Trophoblast cell (in vitro differentiated cells and primary cell): ENCODE measurements around the gene SGTB.
"Not testable (repeated sequence)": the region's sequence is repeated elsewhere in the genome, so short reads cannot be mapped to it uniquely, and the experiment has no call there.

ENCODE experiments used
- DNase-seq, 2 donors: peaks; one replicate each; pipeline ENCODE4 v3.0.0-alpha.2; 2016
- H2AFZ ChIP-seq: 2 replicates; pipeline ENCODE4 v1.6.1; 2013; ENCODE audit warnings: low read length, moderate library complexity, mild to moderate bottlenecking; ENCODE audit not compliant: insufficient read depth, poor library complexity
- H2AK5ac ChIP-seq: 2 replicates; pipeline ENCODE4 v1.6.1; 2013; ENCODE audit warnings: mild to moderate bottlenecking, low read length
- H2BK120ac ChIP-seq: 2 replicates; pipeline ENCODE4 v1.6.1; 2013; ENCODE audit warnings: low read length, mild to moderate bottlenecking, moderate library complexity; ENCODE audit not compliant: insufficient read depth, poor library complexity
- H2BK12ac ChIP-seq: 2 replicates; pipeline ENCODE4 v1.6.1; 2013; ENCODE audit warnings: mild to moderate bottlenecking, low read length, moderate library complexity
- H2BK5ac ChIP-seq: 2 replicates; pipeline ENCODE4 v1.6.1; 2013; ENCODE audit warnings: low read length, low read depth, moderate library complexity, mild to moderate bottlenecking; ENCODE audit not compliant: poor library complexity
- H3K14ac ChIP-seq: 2 replicates; pipeline ENCODE4 v1.6.1; 2013; ENCODE audit warnings: mild to moderate bottlenecking, low read length
- H3K18ac ChIP-seq: 2 replicates; pipeline ENCODE4 v1.6.1; 2013; ENCODE audit warnings: mild to moderate bottlenecking, low read length
- H3K23ac ChIP-seq: 2 replicates; pipeline ENCODE4 v1.6.1; 2013; ENCODE audit warnings: low read length
- H3K27ac ChIP-seq: 2 replicates; pipeline ENCODE4 v1.5.1; 2013; ENCODE audit warnings: low read depth, mild to moderate bottlenecking, inconsistent platforms, low read length, moderate library complexity
- H3K27me3 ChIP-seq: 2 replicates; pipeline ENCODE4 v1.6.1; 2013; ENCODE audit warnings: inconsistent platforms, mild to moderate bottlenecking, low read length, moderate library complexity; ENCODE audit not compliant: insufficient read depth
- H3K36me3 ChIP-seq, 2 experiments: 1 replicate in 1 of 2; 2 replicates in 1 of 2; pipeline ENCODE4 v1.6.1; 2013; ENCODE audit warnings: low read length in 2 of 2, mild to moderate bottlenecking in 2 of 2, moderate library complexity in 1 of 2; ENCODE audit not compliant: insufficient read depth in 2 of 2, control insufficient read depth in 1 of 2
- H3K4ac ChIP-seq: 2 replicates; pipeline ENCODE4 v1.6.1; 2013; ENCODE audit warnings: low read depth, mild to moderate bottlenecking, low read length, moderate library complexity
- H3K4me1 ChIP-seq, 2 experiments: 1 replicate in 1 of 2; 2 replicates in 1 of 2; pipeline ENCODE4 v1.6.1; 2013; ENCODE audit warnings: low read length in 2 of 2, mild to moderate bottlenecking in 2 of 2, moderate library complexity in 1 of 2; ENCODE audit not compliant: insufficient read depth in 2 of 2, control insufficient read depth in 1 of 2
- H3K4me2 ChIP-seq: 2 replicates; pipeline ENCODE4 v1.6.1; 2013; ENCODE audit warnings: inconsistent platforms, mild to moderate bottlenecking, low read length, moderate library complexity
- H3K4me3 ChIP-seq: 2 replicates; pipeline ENCODE4 v1.5.1; 2013; ENCODE audit warnings: mild to moderate bottlenecking, low read depth, low read length, inconsistent platforms
- H3K79me1 ChIP-seq: one replicate; pipeline ENCODE4 v1.6.1; 2013; ENCODE audit warnings: low read length
- H3K79me2 ChIP-seq: 2 replicates; pipeline ENCODE4 v1.6.1; 2013; ENCODE audit warnings: low read length, mild to moderate bottlenecking; ENCODE audit not compliant: control insufficient read depth, insufficient read depth, poor library complexity
- H3K9ac ChIP-seq: 2 replicates; pipeline ENCODE4 v1.6.1; 2013; ENCODE audit warnings: mild to moderate bottlenecking, low read length
- H3K9me3 ChIP-seq: 2 replicates; pipeline ENCODE4 v1.6.1; 2013; ENCODE audit warnings: low read depth, mild to moderate bottlenecking, control low read depth, inconsistent platforms, low read length; ENCODE audit not compliant: insufficient read depth
- H4K12ac ChIP-seq: 2 replicates; pipeline ENCODE4 v1.6.1; 2013; ENCODE audit warnings: low read depth, mild to moderate bottlenecking, low read length, moderate library complexity
- H4K8ac ChIP-seq: 2 replicates; pipeline ENCODE4 v1.6.1; 2013; ENCODE audit warnings: low read depth, mild to moderate bottlenecking, low read length, moderate library complexity
- H4K91ac ChIP-seq: one replicate; pipeline ENCODE4 v1.6.1; 2013; ENCODE audit warnings: low read depth, mild to moderate bottlenecking, low read length, moderate library complexity
- WGBS: extraction: QIAGEN DNeasy Blood & Tissue Kit; methylation state at CpG from one replicate; pipeline ENCODE4 v1.1.7; 2013; ENCODE audit warnings: missing lambda C conversion rate; ENCODE audit not compliant: insufficient read length, insufficient coverage; ENCODE audit errors: extremely low coverage; 5-methylcytosine and 5-hydroxymethylcytosine counted together

Gene SGTB

GRCh38 chr5:65695162-65695755 lies 26.6 kb downstream of the SGTB start:
- Histone ChIP-seq H4K12ac (no peak overlapping the region), H3K27me3 (no peaks in the 10 kb centered on the region)
- no CpG with 5 or more reads among the region's 4 CpGs for WGBS

GRCh38 chr5:65693121-65693520 lies 28.8 kb downstream of the SGTB start:
- Histone ChIP-seq H3K79me1 (no peaks in the 10 kb centered on the region), H3K79me2 (no peaks in the 10 kb centered on the region), H3K4me3 (peak overlapping the region; percentile 49), H4K91ac (no peak overlapping the region), H3K4me2 (no peak overlapping the region), H3K4ac (no peak overlapping the region), H2AFZ (no peak overlapping the region), H2AK5ac (no peak overlapping the region), H3K36me3 (peaks cover 0 to 3% of the 10 kb centered on the region in 2 experiments), H2BK12ac (no peak overlapping the region), H3K27me3 (no peaks in the 10 kb centered on the region), H3K27ac (no peak overlapping the region), H3K4me1 (no peaks in the 10 kb centered on the region), H3K9me3 (no peaks in the 10 kb centered on the region), H2BK5ac (no peak overlapping the region), H4K12ac (no peak overlapping the region), H3K23ac (no peak overlapping the region), H2BK120ac (no peak overlapping the region), H3K9ac (no peak overlapping the region), H3K14ac (no peak overlapping the region), H4K8ac (no peak overlapping the region), H3K18ac (no peak overlapping the region)
- DNase-seq: no peak
- 0% methylated on average over 1 of the region's 2 CpGs for WGBS

More at GRCh38 chr5:65695162-65695755, 26.6 kb downstream of the SGTB start:
- H4K91ac ChIP-seq: no peak overlapping the region
- no peak overlapping the region for H3K4me3 ChIP-seq
- H3K79me1 ChIP-seq: no peaks in the 10 kb centered on the region
- H2AFZ ChIP-seq: no peak overlapping the region
- H2AK5ac ChIP-seq: no peak overlapping the region
- H3K14ac ChIP-seq: no peak overlapping the region
- H3K18ac ChIP-seq: no peak overlapping the region
- no peaks in the 10 kb centered on the region for H3K79me2 ChIP-seq
- H3K9me3 ChIP-seq: no peaks in the 10 kb centered on the region
- H3K23ac ChIP-seq: no peak overlapping the region
- H2BK120ac ChIP-seq: no peak overlapping the region
- no peak overlapping the region for H4K8ac ChIP-seq
- no peak overlapping the region for H2BK12ac ChIP-seq
- H3K4ac ChIP-seq: no peak overlapping the region
- no peak overlapping the region for H3K27ac ChIP-seq
- no peak for DNase-seq
- H2BK5ac ChIP-seq: no peak overlapping the region
- no peaks in the 10 kb centered on the region for H3K36me3 ChIP-seq
- no peaks in the 10 kb centered on the region for H3K4me1 ChIP-seq
- no peak overlapping the region for H3K9ac ChIP-seq
- H3K4me2 ChIP-seq: no peak overlapping the region

- H2AFZ ChIP-seq: no peak overlapping the region
- no peak overlapping the region for H3K9ac ChIP-seq
- H3K79me1 ChIP-seq: no peaks in the 10 kb centered on the region
- no peak overlapping the region for H2BK12ac ChIP-seq
- H3K4me1 ChIP-seq: no peaks in the 10 kb centered on the region
- H3K4me2 ChIP-seq: no peak overlapping the region
- H3K4me3 ChIP-seq: no peak overlapping the region
- H3K27me3 ChIP-seq: no peaks in the 10 kb centered on the region
- WGBS: no CpG with 5 or more reads among the region's 3 CpGs
- DNase-seq: no peak
- no peaks in the 10 kb centered on the region for H3K79me2 ChIP-seq
- no peak overlapping the region for H3K4ac ChIP-seq
- no peak overlapping the region for H3K27ac ChIP-seq
- no peak overlapping the region for H2AK5ac ChIP-seq
- H3K36me3 ChIP-seq: peaks cover 0 to 8% of the 10 kb centered on the region in 2 experiments
- no peak overlapping the region for H2BK120ac ChIP-seq
- no peak overlapping the region for H4K91ac ChIP-seq
- H3K23ac ChIP-seq: no peak overlapping the region
- no peak overlapping the region for H3K18ac ChIP-seq
- H4K8ac ChIP-seq: no peak overlapping the region
- no peak overlapping the region for H3K14ac ChIP-seq
- H2BK5ac ChIP-seq: no peak overlapping the region
- no peaks in the 10 kb centered on the region for H3K9me3 ChIP-seq
- H4K12ac ChIP-seq: no peak overlapping the region
These were observed 39.8 kb downstream of the SGTB start for GRCh38 chr5:65682148-65682547.

GRCh38 chr5:65676056-65676455 lies 45.9 kb downstream of the SGTB start:
- DNase-seq, H3K9me3 ChIP-seq, H3K79me2 ChIP-seq, H4K12ac ChIP-seq, H3K18ac ChIP-seq, H3K4me2 ChIP-seq, H4K91ac ChIP-seq, H3K27me3 ChIP-seq, H3K36me3 ChIP-seq, H3K4me1 ChIP-seq, H2BK12ac ChIP-seq, H2AFZ ChIP-seq, H3K27ac ChIP-seq, H2BK120ac ChIP-seq, H4K8ac ChIP-seq, H3K4ac ChIP-seq, H3K4me3 ChIP-seq, H3K79me1 ChIP-seq, H2AK5ac ChIP-seq, H3K23ac ChIP-seq, H3K9ac ChIP-seq, H3K14ac ChIP-seq, H2BK5ac ChIP-seq: not testable (repeated sequence)
- WGBS: no CpG with 5 or more reads among the region's 3 CpGs
